SIG-M5 treated with dmso at 0.1 percent for 504 hours (cell line): ENCODE data around the gene ALDH2.
A peak's percentile ranks its signal among the peaks of the same experiment; 100 is the strongest.
"Not testable (repeated sequence)": the region's sequence is repeated elsewhere in the genome, so short reads cannot be mapped to it uniquely, and the experiment has no call there.

ENCODE experiments used
- DNase-seq: peaks from one replicate; lab custom pipeline; 2025; ENCODE audit not compliant: unreplicated experiment; lab: John Stamatoyannopoulos, UW

ALDH2 gene

DNA sequence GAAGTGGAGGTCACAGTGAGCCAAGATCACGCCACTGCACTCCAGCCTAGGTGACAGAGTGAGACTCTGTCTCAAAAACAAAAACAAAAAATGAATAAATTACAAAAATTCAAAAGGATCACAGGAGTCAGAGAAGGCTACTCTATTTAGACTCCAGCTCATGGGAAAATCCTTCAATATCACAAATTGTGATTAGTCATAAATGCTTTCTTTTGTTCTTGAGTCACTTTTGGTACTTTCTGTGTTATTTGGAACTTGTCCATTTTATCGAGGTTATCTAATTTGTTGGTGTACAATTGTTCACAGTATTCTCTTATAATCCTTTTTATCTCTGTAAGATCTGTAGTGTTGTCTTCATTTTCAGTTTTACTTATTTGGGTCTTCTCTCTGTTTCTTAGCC is 18.9 kb downstream of the ALDH2 start:
- DNase-seq = no peak

DNA sequence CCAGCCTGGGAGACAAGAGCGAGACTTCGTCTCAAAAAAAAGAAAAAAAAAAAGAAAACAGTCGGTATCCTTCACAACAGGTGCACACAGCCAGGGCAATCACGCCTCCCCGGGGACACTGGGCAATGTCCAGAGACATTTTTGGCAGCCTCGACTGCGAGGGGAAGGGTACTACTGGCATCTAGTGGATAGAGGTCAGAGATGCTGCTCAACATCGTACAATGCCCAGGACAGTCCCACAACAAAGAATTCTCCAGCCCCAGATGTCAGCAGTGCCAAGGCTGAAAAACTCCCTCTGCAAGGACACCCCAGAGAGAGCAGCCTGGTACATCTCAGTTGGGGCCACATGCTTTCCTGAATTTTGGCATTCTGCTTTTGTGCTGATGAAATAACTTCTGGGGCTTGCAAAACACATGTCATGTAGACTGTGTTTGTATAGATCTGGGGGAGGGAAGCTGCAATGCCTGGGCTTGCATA is 21.5 kb downstream of the ALDH2 start:
- peak; percentile 76 for DNase-seq

DNA sequence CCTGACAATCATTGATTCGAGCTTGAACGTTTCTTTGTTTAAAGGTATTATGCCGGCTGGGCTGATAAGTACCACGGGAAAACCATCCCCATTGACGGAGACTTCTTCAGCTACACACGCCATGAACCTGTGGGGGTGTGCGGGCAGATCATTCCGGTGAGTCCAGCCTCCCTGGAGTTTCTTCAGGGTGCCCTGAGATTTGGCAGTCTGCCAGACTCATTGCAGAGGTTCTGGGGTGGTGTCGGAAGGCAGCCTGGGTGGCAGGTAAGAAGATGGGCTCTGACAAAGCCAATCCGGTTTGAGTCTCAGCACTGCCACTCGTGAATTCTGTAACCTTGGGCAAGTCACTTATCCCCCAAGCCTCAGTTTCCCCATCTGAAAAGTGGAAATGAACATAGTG is 23.0 kb downstream of the ALDH2 start:
- DNase-seq = no peak

DNA sequence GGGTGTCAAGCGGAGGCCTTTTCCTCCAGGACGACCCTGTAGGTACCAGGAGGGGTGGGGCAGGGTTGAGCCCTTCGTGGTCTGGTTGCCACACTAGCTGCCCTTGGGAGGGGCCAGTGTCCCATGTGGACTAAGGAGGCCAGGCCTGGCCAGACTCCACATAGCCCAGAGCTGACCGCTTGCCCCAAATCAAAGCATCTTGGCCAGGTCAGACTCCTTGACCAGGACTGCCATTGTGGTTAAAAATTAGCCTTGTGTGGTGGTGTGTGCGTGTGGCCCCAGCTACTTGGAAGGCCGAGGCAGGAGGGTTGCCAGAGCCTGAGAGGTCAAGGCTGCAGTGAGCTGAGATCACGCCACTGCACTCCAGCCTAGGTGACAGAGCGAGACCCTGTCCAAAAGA is 24.8 kb downstream of the ALDH2 start:
- no peak for DNase-seq

DNA sequence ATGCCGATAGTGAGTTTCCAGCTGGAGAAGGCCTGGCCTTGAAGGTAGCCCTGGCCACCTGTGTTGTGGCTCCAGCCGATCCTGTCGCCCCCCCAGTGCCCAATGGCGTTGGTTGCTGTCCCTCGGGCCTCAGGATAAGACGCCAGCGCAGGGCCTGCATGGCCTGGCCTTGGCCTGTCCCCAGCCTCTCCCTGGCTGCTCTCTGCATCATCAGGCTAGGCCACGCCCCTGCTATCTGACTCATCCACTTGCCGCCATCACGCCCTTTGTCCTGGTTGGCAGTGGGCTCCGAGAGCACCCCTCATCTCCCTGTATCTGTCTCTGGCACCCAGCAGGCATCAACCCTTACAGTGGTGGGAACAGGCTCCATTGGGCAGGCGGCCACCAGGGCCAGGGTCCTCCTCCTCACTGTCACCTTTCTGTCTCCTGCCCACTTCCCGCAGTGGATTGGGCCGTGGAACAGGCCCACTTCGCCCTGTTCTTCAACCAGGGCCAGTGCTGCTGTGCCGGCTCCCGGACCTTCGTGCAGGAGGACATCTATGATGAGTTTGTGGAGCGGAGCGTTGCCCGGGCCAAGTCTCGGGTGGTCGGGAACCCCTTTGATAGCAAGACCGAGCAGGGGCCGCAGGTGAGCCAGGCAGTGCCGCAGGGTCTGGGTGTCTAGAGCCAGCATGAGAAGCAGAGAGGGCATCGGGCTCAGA is 25.6 kb downstream of the ALDH2 start:
- DNase-seq = no peak

DNA sequence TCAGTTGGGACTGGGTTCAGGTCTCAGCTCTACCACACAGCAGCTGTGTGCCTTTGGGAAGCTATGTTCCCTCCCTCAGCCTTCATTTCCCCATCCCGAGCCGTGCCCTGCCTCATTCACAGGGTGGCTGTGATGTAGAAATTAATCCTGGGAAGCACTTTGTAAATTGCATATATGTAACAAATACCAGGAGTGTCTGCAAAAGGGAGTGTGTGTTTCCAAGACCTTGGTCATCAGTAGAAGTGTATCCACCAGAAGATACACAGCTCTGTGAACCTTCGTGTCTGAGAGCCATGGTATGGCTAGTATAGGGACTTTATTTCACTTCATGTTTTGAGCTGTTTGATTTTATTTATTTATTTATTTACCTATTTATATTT is 26.1 kb downstream of the ALDH2 start:
- DNase-seq = no peak

DNA sequence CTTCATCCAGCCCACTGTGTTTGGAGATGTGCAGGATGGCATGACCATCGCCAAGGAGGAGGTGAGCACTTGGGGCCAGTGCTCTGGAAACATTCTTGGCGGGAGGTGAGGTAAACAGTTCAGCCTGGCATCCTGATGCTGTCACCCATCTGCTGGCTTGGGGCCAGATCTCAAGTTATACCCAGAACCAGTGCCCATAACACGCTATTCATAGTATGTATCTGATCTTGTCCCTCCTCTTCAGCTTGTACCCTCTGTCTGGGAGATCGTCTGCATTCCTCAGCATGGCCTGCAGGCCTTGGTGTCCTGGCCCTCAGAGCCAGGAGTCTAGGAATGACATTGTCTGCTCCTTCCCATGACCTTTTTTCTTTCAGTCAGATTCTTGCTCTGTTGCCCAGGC is 31.4 kb downstream of the ALDH2 start:
- no peak for DNase-seq

DNA sequence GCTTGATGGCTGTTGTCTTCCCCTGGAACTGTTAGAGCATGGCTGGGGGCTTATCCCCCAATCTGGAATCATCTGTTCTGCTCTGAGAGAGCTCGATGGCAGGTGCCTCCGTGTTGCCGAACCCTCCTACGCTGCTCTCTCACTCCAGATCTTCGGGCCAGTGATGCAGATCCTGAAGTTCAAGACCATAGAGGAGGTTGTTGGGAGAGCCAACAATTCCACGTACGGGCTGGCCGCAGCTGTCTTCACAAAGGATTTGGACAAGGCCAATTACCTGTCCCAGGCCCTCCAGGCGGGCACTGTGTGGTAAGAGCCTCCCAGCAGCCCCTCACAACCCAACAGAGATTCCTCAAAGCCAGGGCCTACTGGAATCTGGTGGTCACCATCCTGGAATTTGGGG is 33.0 kb downstream of the ALDH2 start:
- no peak for DNase-seq

DNA sequence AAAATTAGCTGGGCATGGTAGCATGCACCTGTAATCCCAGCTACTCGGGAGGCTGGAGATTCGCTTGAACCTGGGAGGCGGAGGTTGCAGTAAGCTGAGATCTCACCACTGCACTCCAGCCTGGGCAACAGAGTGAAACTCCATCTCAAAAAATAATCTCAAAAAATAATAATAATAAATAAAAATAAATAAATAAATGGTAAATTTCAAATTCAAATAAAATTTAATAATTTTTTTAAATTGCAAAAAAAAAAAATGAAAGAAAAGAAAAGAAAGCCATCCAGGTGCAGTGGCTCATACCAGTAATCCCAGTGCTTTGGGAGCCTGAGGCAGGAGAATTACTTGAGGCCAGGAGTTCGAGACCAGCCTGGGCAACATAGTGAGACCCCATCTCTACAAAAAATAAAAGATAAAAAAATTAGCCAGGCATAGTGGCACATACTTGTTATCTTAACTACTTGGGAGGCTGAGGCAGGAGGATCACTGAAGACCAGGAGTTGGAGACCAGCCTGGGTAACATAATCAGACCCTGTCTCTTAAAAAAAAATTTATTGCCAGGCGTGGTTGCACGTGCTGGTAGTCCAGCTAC is 36.4 kb downstream of the ALDH2 start:
- no peak for DNase-seq

DNA sequence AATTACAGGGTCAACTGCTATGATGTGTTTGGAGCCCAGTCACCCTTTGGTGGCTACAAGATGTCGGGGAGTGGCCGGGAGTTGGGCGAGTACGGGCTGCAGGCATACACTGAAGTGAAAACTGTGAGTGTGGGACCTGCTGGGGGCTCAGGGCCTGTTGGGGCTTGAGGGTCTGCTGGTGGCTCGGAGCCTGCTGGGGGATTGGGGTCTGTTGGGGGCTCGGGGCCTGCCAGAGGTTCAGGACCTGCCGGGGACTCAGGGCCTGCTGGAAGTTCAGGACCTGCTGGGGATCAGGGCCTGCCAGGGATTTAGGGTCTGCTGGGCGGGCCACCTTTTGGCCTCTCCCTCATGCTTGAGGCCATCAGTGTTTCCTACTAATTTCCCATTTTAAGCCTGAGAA is 37.1 kb downstream of the ALDH2 start:
- no peak for DNase-seq

DNA sequence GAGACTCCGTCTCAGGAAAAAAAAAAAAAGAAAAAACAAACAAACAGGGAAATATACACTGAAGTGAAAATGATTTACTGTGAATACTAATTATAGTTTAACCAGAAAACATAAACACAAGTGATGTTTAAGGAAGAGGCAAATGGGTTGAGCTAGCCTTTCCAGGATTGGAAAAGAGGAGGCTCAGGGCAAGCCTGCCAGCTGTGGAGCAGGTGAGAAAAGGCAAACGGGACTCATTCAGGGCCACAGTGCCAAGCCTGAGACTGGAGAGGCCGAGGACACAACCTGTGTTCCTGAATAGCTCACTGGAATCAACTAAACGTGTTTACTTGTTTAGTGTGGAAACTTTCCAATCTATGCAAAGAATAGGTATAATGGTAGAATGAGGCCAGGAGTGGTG is 39.6 kb downstream of the ALDH2 start:
- no peak for DNase-seq

DNA sequence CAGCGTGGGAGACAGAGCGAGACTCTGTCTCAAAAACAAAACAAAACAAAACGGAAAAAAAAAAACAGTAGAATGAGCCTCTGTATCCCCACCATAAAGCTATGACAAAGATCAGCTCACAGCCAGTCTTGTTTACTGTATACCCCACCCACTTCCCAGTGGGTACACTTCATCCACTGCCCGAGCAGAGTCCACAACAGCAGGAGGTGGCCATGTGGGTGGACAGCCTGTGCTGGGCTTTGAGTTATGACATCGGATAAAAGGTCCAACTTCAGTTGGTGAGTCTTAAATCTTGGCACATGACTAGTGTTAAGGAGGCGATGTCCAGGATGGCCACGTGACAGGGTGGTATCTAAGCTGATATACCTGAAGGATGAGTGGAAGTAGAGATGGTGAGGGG is 40.5 kb downstream of the ALDH2 start:
- no peak for DNase-seq

DNA sequence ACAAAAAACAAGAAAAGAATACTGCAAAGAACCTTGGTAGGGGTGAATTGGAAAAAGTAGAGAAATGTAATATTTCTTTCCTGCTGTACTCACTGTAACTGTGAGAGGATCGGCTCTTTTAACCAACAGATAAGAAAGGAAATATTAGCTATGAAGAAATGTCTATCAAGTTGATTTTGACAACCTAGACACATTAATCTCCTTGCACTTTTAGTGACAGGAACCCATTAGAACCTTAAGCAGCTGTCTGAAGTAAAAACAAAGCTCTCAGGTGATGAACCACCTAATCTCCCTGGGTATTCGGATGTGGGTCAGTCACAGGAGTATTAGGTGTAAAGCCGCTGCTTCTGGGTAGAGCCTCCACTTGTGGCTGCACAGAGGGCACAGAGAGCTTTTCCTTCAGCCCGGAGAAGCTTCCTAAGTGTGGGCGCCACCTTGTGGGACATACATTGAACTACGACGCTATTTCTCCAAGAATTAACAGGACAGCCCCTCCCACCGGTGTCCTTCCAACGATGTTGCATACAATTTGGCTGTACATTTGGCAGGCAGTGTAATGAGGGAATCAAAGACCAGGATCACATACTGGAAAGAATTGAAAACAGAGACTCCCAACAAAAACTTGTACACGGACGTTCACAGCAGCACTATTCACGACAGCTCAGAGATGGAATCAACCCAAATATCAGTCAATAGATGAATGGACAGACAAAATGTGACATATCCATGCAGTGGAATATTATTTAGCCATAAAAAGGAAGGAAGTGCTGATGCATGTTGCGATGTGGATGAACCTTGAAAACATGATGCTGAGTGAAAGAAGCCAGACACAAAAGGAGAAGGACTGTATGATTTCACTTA is 46.4 kb downstream of the ALDH2 start:
- DNase-seq = peak; percentile 91

DNA sequence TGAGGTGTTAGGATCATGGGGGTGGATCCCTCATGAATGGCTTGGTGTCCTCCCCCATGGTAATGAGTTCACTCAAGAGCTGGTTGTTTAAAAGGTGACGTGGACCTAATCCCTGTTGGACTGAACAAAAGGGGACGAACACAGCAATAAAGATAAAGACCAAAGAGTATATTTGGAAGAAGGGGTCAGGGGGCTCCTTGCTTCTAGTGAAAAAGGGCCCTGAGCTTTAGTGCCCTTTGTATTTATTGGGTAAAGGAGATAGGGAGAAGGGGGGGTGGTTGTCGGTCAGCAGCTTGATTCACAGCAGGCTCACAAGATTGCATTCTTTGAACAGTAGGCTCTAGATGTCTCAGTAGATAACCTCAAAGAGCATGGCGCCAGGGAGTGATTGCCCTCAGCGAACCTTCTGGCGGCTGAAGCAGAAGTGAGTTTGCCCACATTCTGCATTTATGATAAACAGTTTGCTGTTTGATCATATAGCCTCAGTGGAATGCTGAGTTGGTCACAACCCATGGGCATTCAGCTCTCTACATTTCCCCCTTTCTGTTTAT is 49.4 kb downstream of the ALDH2 start:
- DNase-seq = no peak

DNA sequence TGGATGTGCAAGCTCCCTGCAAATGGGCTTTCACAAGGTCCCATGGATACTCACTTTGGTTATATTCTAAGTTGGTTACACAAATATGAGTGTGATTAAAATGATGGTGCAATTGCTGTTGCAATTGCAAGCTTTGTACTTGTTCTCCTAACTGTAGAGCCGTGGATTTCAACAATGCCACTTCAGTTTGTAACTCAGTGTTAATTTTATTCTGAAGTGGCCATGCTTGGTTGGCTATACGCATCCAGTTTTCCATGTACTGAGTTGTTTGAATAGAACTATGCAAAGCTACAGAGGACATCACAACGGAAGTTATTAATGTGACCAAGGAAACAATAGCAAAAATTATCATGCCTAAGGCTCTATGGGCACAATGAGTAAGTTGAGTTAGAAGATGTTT is 50.2 kb downstream of the ALDH2 start:
- DNase-seq = not testable (repeated sequence)

DNA sequence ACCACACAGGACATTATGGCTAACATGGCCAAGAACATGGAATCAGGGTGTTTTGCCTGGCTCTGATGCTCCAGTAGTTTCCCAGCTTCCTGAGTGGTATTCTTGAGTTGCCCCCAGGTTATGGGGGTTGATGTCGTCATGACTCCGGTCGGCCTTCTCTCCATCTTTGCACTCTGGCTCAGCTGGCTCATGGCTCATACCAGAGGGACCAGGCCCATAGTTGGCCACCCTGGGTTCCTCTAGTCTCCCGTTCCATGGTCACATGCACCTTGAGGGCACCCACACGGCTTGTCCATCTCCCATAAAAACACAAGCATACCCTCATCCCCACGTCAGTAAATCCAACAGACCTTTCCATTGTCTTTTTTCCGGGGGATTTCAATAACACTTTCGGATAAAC is 51.6 kb downstream of the ALDH2 start:
- DNase-seq = no peak

DNA sequence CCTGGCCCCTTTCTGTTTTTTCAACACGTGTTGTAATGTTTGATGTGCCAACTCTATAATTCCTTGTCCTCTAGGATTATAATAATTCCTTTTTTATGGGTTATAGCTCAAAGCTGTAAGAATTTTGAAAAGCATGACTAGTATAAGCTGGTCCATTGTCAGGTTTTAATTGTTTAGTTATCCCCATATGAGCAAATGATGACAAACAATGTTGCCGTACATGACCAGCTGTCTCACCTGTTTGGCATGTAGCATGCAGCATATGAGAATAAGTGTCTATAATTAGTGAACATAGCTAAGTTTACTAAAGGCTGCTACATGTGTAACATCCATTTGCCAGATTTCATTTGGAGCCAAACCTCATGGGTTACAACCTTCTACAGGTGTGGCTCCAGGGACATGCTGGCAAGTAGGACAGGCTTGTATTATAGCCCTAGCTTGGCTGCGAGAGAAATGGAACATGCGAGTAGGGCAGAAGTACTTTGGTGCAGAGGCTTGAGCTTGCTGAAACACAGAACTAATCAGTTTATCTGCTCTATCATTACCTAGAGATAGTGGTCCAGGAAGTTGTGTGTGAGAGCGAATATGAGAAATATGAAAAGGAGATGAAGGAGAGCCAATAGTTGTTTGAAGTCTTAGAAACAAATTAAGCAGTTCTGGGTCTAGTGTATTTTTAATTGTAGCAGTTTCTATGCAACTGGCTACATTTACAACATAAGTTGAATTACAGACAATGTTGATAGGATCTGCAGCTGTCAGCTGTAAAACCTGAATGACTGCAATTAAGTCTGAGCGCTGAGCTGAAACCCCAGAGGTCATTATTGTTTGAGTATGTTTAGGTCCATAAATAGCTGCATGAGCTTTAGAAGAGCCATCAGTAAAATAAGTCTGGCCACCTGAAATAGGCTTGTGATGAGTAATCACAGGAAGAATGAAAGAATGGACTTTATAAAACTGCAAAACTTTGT is 52.7 kb downstream of the ALDH2 start:
- DNase-seq = peak; percentile 43

DNA sequence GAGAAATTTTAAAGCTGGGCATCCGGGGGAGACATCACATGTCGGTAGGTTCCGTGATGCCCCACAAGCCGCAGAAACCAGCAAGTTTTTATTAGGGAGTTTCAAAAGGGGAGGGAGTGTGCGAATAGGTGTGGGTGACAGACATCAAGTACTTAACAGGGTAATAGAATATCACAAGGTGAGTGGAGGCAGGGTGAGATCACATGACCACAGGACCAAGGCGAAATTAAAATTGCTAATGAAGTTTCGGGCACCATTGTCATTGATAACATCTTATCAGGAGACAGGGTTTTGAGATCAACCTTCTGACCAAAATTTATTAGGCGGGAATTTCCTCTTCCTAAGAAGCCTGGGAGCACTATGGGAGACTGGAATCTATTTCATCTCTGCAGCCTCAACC is 54.1 kb downstream of the ALDH2 start:
- not testable (repeated sequence) for DNase-seq

DNA sequence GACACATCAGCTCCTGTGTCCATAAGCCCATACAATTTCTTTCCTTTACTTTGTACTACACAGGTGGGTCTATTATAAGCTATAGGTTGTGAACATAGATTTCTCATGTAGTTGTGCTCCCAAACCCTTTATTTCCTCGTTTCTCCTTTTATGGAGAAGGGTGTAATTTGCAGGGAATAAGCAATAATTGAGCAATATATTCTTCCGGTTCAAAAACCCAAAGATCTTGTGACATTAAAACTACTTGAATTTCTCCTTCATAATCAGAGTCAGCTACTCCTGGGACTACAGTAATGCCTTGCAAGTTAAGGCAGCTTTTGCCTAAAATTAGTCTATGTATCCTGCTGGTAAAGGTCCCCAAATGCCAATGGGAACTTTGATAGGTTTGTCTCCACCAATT is 56.2 kb downstream of the ALDH2 start:
- DNase-seq = peak; percentile 32

DNA sequence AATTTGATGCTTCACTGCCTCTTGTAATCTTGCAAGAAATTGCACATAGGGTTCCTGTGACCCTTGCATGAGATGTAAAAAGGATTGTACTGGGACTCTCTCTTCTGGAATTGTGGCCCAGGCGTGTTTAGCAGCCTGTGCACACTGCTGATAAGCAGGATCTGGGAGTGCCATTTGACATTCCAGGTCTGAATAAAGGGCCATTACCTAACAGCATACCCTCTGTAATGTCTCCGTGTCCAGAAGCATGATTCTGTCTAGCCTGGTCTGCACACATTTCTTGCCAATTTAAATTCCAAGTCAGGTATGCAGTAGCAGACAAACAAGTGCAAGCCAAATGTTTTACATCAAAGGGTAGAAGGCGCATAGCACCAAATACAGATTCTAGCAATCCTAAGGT is 57.2 kb downstream of the ALDH2 start:
- DNase-seq = no peak

DNA sequence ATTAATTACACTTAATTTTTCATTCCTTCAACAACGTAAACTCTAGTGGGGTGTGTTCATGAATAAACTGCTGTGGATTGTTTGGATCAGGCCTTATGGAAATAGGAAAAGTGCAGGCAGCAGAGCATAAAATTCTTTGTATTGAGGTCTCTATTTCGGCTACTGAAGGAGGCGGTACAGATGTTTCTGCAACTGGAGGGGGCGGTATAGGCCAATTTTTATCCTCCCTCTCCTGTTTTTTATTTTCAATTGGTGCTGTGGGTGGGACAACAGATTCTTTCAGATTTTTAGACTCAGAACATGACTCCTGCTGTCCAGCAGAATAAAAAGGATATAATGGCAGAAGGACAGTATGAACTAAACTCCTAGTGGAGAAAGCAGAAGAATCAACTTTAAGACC is 57.6 kb downstream of the ALDH2 start:
- not testable (repeated sequence) for DNase-seq
